GF-D8 (cell line): ENCODE results near the gene TIPARP.
A peak's percentile ranks its signal among the peaks of the same experiment; 100 is the strongest.

ENCODE experiments used
- DNase-seq: peaks from one replicate; lab custom pipeline; 2025; lab: John Stamatoyannopoulos, UW

TIPARP gene, protein sequence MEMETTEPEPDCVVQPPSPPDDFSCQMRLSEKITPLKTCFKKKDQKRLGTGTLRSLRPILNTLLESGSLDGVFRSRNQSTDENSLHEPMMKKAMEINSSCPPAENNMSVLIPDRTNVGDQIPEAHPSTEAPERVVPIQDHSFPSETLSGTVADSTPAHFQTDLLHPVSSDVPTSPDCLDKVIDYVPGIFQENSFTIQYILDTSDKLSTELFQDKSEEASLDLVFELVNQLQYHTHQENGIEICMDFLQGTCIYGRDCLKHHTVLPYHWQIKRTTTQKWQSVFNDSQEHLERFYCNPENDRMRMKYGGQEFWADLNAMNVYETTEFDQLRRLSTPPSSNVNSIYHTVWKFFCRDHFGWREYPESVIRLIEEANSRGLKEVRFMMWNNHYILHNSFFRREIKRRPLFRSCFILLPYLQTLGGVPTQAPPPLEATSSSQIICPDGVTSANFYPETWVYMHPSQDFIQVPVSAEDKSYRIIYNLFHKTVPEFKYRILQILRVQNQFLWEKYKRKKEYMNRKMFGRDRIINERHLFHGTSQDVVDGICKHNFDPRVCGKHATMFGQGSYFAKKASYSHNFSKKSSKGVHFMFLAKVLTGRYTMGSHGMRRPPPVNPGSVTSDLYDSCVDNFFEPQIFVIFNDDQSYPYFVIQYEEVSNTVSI

DNA sequence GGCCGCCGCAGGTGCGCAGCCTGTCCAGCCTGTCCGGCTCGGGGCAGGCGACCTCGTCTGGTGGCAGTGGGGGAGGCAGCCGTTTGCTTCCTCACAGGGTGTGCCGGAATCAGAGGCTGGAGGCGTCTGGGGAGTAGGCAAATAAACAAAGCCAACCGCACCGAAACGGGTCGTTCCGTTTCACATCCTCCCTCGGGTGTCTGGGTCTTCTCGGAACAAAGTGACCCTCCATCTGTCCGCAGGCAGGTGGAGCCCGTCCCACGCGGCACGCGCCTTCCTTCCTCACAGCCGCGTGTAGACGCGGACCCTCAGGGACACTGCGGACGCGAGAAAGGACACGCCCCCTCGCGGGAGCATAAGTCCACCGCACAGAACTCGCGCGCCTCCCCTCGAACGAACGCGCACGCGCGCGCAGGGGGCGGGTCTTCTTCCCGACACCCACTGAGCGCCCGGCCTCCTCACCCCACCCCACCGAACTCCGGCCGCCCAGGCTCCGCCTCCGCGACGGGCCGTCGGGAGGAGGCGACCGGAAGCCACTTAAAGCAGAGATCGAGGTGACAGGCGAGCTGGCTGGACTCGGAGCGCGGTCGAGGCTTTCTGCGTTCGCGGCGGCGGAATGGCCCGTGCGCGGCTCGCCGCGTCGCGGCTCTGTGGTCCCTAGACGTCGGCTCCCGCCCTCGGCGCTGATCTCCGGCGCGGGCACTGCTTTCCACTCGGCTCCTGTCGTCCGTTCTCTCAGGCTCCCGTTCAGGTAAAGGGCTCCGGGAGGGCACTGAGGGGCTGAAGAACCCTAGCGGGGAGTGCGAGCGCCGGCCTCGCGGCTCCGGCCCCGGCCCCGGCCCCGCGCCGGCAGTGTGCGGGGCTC is at the start of gene TIPARP:
Gene TIPARP, plus strand, starts transcription at position 545 of the 865 bp plus-strand sequence. CDS start 3,108 bp downstream, outside the sequence.
- peak; percentile 95 for DNase-seq

DNA sequence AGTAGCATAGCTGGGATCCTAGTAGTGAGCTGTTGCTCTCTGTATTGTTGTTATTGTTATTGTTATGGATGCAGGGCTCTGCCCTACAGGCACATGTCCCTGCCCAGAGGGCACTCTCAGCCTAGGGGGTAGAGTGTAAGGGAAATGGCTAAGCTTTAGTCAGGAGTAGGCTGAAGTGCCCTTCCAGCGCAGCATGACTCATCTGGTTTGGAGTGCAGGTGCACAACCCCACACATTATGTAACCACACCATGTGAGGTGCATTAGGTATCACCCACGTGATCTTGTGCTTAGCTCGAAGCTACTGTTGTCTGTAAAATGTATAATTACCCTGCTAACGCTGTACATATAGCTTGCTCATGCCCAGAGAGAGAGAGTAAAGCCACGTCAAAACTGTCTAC is 48.3 kb upstream of the TIPARP start:
- DNase-seq = no peak

DNA sequence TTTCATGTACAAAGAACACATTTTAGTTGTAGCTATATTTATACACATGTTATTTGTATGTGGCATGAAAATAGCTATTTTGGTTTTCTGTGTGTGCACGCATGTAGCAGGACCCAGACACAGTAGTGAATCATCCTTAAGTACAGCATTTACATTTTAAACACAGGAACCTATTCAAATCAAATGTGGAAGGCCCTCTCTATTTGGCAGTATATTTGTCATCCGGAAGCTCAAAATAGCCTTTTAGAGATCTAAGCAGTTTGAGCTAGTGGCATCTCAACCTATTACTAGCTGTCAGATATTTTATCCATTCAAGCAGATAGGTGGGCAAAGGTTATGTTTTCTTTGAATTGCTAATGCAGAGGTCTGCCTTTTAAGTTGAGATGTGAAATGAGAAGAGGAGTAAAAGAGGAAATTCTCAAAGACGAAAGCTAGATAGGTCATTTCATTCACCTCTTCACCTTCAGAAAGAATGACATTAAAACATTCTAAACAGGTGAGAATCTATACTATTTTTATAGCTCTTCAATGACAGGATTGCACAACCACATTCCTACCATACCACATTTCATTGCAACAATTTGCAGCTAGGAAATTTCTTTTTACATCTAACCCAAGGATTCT is 46.3 kb upstream of the TIPARP start:
- no peak for DNase-seq

DNA sequence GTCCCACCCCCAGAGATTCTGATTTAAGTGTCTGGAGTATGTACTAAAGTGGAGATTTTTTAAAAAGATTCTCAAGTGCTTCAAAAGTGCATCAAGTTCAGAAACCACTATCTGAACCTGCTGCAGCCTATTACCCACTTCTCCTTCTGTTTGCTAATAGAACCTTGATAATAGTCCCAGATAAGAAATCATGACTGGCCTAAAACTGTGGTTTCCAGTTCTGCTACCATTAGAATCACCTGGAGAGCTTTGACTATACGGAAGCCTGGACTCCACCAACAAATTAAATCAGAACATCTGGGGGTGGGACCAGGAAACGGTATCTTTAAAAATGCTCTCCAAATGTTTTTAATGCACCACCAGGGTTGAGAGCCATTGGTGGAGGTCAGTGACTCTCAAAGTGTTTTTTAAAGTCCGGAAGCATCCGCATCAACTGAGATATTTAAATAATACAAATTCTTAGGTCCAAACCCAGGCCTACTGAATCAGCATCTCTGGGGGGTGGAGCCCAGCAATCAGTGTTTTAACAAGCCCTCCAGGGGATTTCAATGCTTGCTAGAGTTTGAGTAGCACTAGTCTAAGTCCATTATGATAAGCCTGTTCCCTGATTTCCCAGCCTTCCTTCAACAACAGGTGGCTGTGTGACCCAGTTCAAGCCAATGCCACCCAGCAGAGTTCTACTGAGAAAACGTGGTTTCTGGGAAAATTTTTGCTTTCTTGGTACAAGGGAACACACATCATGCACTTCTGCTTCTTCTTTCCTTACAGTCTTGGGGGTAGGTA is 45.4 kb upstream of the TIPARP start:
- DNase-seq = no peak

DNA sequence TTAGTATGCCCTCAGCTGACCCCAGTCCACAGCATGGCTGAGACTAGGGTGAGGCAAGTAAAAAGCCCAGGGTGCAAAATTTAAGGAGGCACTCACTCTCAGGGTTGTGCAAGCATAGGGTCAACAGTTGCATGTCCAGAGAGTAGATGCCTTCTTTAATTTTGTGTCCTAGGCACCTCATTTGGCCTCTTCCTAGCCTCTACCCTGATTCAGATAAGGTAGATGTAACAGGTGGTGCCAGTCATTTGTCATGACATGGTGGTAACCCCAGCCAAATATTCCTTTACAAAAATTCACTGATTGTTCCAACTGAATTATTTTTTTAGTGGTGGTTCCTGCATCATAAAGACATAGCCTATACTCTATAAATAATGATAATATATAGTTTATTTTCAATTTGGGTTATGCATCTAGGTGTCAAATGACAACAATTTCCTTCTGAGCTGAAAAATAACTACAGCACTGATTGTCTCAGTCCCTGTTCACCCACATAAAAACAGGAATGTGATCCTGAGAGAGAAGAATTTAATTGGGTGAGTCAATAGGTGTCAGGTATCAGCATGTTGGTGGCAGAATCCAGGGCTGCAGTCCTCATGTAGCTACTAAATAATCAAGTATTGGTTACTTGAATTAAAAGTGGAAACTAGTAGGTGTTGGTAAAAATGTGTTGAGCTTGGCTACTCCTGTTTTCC is 44.2 kb upstream of the TIPARP start:
- no peak for DNase-seq

DNA sequence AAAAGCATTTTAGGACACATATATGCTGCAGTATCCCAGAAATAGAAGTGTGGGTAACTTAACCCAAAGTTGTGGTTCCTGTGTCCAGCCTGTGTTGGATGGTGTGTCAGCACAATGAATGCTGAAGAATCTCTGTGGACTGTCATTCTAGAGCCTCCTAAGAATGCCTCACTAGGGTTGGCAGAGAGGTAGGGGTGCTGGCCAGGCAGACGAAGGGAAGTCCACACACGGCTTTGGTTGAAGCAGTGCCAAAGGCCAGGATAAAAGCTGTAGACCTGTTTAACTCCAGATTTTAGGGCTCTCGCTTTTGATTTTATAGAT is 43.7 kb upstream of the TIPARP start:
- no peak for DNase-seq

DNA sequence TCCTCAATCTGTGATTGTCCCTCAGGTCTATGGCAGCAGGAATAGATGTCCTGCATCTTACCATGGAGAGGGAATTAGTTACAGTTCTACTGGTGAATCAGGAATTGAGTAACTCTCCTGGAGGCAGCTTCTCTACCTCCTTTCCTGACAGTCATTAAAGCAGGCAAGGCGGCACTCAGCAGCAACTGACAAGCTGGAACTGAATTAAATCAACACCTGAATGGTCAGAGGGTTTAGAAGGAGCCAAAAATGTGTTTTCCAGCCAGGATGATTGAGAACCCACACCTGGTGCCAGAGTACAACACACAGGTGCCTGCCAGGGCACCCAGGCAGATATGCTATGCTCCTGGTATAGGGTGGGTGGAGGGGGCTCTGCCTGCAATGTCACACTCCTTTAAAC is 43.1 kb upstream of the TIPARP start:
- DNase-seq = no peak

DNA sequence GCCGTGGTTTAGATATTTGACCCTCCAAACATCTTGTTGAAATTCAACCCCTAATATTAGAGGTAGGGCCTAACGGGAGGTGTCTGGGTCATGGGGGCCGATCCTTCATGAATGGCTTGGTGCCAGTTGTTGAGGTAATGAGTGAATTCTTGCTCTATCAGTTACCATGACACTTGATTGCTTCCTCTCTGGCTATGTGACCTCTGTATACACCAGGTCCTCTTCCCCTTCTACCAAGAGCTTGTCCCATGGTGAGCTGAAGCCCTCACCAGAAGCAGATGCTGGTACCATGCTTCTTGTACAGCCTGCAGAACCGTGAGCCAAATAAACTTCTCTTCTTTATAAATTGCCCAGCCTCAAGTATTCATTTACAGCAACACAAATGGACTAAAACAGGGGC is 41.8 kb upstream of the TIPARP start:
- DNase-seq = no peak

DNA sequence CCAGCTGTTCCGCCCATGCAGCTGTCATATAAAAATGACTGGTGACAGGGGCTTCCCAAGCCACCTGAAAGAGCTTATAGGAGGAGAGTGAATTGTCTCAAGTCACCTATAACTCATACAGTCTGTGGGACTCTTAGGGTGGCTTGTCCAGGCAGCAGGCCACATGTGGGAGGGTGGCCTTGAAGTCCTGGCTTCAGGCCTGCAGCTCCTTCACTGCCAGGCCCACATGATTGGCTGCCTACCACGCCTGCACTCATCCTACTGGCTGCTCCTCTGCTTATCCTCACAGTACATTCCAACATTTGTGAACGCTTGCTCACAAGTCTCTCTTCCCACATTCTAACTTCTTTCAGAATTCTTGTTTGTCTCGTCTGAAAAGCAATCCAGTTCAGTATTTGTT is 41.1 kb upstream of the TIPARP start:
- no peak for DNase-seq

DNA sequence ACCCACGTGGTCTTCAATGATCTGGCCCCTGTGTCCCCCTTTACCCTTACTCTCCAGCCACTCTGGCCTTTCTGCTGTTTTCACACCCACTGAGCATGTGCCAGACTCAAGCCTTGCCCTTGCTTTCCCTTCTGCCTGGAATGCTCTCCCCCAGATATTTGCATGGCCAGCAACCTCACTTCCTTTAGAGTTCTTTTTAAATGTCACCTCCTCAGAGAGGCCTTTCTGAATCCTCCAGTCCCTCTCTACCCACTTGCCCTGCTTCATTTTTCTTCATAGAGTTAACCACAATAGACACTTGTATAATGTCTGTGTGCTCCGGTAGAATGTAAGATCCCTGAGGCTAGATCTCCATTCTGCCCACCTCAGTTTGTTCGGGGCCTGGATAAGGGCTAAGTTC is 39.4 kb upstream of the TIPARP start:
- DNase-seq = no peak

DNA sequence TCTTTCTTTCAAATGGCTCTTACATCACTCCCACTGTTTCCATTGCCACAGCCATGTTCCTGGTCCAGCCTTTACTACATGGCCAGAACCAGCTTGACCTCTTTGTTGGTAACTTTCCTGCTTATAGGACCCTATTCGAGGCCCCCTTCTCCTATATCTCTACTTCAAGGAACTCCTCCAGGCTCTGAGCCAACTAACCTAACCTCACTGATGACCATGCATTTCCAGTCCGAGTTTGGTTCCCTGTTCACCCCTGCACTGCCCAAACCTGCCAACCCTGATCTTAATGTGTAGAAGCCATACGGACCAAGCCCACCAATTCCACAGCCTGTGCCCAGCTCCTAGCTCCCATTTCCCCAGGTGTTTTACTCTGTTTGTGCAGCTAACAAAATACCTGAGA is 38.4 kb upstream of the TIPARP start:
- no peak for DNase-seq

DNA sequence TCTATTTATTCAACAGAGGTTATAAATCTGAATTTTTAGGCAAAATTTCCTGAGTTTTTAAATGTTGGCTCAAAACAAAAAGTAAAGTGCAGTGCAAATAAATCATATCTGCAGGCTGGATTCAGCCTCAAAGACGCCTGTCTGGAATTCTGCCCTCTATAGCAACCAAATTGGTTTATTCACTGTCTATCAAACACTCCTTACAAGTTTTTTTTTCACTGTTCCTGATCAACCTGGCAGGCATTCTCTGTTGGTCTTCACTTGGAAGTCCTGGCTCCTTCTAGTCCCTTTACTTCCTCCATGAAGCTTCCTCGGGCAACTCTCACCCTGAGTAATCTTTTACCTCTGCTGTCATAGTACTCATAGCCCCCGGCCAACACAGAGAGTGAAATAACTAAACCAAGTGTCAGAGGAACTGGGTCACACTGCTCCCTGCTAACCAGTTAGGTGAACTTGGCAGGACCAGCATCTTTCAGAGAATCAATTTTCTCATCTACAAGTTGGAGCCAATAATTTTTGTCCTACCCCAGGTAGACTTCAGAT is 36.8 kb upstream of the TIPARP start:
- DNase-seq = no peak

DNA sequence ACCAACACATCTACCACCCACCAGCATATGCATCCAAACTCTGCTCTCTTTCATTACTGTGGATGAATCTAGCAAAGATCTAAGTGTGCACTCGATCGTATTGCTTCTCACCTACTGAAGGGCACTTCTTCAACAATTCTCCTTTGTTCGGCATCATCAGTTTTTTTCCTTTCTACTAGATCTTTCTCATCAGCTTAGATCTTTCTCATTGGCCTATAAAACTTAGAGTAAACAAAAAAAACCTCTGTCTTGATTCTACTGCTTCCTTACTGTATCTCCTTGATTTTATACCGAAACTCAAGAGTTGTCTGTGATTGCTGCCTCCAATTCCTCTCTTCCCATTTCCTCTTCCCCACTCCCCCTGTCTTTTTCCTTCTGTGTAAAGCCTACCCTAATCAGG is 36.1 kb upstream of the TIPARP start:
- no peak for DNase-seq

DNA sequence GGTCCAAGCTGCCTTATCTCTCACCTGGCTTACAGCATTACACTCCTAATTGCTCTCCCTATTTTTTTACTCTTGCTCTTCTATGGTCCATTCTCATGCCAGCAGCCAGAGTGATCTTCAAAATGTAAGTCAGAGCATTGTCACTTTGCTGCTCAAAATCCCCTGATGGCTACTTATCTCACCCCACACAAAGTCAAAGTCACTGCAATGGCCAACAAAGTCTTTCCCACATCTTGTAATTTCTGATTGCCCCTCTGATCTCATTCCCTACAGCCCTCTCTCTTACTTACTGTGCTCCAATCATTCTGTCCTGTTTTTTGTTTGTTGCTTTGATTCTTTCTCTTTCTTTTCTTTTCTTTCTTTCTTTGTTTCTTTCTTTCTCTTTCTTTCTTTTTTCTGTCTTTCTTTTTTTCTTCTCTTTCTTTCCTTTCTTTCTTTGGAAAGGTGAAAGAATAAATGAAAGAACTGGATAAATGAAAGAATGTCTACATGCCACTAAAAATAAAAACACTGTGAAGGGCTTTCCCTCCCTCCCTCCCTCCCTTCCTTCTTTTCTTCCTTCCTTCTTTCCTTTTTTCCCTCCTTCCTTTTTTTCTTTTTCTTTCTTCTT is 34.9 kb upstream of the TIPARP start:
- no peak for DNase-seq

DNA sequence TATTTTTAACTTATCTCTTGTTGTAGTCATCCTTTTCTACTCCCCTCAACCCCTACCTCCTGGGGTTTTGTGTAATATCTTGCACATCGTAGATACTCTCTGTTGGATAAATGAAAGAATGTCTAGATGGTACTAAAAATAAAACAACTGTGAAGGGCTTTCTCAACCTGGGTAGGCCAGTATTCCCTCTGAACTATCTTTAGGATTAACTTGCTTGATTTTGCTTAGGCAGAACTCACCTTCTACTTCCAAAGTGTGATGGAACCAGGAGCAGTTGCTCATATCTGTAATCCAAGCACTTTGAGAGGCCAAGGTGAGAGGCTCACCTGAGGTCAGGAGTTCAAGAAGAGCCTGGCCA is 32.8 kb upstream of the TIPARP start:
- no peak for DNase-seq

DNA sequence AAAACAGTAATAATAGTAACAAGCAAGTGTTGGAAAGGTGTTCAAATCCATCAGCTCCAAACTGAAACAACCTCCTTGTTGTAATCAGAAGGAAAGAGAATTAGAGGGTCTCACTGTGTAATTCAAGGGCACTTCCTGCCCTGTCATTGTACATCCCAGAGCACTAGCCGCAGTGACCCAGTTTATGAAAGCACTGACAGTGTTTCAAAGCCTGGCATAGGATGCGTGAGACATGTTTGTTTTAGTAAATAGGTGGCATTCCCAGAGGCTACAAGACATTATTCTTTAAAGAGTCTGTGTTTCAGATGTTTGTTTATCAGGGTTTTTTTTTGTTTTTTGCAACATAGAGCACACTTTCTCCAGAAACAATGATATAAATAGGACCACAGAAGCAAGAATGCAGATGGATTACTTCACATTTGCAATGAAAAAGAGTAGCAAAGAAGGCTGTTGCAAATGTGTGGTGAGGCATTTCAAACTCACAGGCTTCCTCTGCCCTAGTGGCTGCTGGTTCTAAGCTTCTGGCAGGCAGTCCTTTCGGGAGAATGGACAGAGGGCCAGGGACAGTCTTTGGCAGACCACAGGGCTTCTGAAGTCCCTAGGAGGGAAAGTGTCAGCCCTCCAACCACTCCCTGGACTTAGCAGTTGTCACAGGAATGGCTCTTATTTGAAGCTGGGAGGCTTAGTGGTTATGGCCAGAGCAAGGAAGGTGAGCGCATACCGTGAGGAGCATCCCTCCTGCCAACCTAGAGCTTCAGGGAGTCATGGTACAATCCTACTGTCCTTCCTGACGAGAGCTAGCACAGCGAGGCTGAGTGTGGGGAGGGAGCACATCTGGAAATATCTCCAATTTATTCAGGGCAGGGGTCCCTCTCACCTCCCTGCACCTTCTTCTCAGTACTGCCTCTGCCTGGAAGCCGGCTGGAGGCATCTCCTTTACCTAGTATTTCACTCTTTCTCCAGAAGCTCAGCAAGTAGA is 31.4 kb upstream of the TIPARP start:
- no peak for DNase-seq

DNA sequence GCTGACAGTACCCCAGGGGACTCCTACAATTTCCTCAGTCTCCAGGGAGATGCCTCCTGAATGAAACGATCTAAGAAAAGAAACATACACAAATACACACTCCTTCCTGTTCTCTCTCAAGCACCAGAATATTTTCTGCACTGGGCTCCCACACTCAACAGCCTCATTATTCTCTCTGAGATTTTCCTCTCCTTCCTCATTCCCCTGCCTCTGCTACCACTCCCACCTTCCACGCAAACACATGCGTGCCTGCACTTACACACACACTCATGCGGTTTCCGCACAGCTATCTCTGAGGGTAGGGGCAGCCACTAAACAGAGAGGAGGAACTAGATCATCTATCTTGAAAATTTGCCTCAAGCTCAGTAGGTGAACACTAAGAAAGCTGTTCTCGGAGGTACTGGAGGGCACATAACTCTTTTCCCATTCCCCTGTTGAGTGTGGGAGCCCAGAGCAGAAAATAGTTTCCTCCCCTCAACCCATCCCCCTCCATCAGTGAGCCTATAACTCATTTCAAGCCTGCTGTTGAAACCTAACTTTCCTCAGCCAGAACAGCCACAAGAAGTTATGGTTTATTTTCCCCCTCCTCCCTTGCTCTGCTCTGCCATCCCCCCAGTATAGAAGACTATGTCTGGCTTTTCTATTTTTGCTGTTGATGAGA is 30.5 kb upstream of the TIPARP start:
- peak; percentile 62 for DNase-seq

DNA sequence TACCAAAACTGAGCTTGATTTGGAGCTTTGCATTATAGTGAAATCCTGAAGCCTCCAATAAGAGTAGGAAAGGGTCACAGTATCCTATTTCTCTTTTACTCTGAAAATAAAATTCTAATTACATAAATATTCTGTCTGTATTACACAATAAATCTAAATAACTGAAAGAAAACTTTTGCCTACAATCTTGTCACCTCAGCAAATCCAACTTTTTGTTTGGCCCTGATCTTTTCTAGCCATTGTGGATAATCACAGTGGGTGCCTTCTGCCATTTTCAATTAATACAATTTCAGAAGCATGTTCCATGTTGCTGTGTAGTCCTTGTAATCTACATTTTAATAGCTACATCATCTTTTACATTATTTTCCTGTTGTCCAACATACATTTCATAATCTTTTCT is 29.4 kb upstream of the TIPARP start:
- no peak for DNase-seq

DNA sequence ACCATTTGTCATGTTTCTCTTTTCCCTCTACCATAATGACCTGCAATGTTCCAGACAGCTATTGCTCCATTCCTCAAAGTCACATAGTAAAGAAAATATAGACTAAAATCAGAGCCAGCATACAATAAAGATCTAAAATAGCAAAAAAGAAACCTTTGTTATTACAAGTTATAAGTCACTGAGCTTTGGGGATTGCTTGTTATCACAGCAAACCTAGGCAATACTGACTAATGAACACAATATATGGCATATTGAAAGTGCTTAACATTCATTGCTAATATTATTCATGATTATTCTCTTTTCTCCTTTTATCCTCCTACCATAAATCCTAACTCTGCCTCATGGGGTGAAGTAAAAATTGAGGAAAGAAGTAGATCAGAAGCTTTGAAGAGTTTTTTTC is 27.4 kb upstream of the TIPARP start:
- DNase-seq = no peak
